NT2/D1 (cell line): ENCODE data around the gene CCDC93.

Source experiments
- YY1 ChIP-seq: IDR thresholded peaks from 2 replicates; pipeline ENCODE4 v1.6.1; 2011; ENCODE audit not compliant: insufficient read length, insufficient read depth
- ZNF274 ChIP-seq: IDR thresholded peaks from 2 replicates; pipeline ENCODE4 v1.6.1; 2011; ENCODE audit warnings: mild to moderate bottlenecking, low read depth, low read length

DNA sequence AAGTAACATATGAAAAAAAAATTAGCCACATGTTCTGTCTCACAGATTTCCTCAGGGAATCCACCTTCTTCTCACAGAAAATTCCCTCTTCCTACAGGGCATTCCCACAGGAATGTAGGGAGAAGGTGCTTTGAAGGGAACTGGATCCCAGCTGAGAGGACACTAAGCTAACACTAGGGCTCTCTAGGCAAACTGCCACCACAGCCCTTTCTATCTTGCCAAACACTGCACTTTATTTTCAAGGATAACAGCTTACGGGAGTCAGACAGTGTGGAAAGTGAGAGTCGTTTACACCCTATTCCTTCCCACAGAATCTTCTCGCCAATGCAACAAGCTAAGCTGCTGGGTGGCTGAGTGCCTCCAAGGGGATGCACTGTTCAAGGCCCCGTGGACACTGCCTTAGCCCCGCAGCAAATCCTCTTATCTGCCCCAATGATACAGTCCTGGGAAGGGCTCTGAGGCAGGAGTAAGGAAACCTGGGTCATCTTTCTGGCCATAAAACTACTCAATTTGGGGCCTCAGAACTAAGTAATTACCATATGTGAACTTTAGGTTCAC is 76.9 kb downstream of the CCDC93 start:
- TF ChIP-seq YY1 (no peak), ZNF274 (no peak)
